HG03558 (cell line): ENCODE results near the gene ASPSCR1.
A peak's percentile ranks its signal among the peaks of the same experiment; 100 is the strongest.

Experiments
- ATAC-seq: cut with Tn5 transposase; IDR thresholded peaks from one replicate; pipeline ENCODE4 v1.9.1; 2021; ENCODE audit warnings: moderate number of reproducible peaks; ENCODE audit not compliant: unreplicated experiment; ENCODE audit errors: extremely low read depth

The ASPSCR1 gene

GRCh38 chr17:82019690-82020571 is 42.5 kb downstream of the ASPSCR1 start:
- ATAC-seq, result no peak

- no peak for ATAC-seq
These were observed 43.2 kb downstream of the ASPSCR1 start for GRCh38 chr17:82020572-82021106.

- ATAC-seq, result no peak
These were observed 43.9 kb downstream of the ASPSCR1 start for GRCh38 chr17:82021107-82021899.

- no peak for ATAC-seq
These were observed 44.5 kb downstream of the ASPSCR1 start for GRCh38 chr17:82021900-82022309.

- ATAC-seq, result peak; percentile 35
These were observed 45.0 kb downstream of the ASPSCR1 start, which contains the start of gene CENPX for GRCh38 chr17:82022310-82022980. Gene CENPX (minus strand): TSS chr17:82022878. CDS start chr17:82022861, 17 bp downstream.

GRCh38 chr17:82022981-82023446 is 45.6 kb downstream of the ASPSCR1 start, which contains the start of gene LRRC45:
Gene LRRC45 (plus strand): TSS chr17:82023305. CDS start chr17:82023644, 339 bp downstream.
- peak; percentile 69 for ATAC-seq

- no peak for ATAC-seq
These were observed 46.2 kb downstream of the ASPSCR1 start for GRCh38 chr17:82023447-82024241.

- ATAC-seq, result no peak
These were observed 47.4 kb downstream of the ASPSCR1 start for GRCh38 chr17:82024859-82025258.

- ATAC-seq, result no peak
These were observed 48.1 kb downstream of the ASPSCR1 start for GRCh38 chr17:82025401-82026107.

- no peak for ATAC-seq
These were observed 50.8 kb downstream of the ASPSCR1 start for GRCh38 chr17:82028246-82028645.

GRCh38 chr17:82028966-82029365 is 51.5 kb downstream of the ASPSCR1 start:
- no peak for ATAC-seq

- no peak for ATAC-seq
These were observed 52.0 kb downstream of the ASPSCR1 start for GRCh38 chr17:82029391-82029790.

- no peak for ATAC-seq
These were observed 52.6 kb downstream of the ASPSCR1 start for GRCh38 chr17:82029990-82030469.

- no peak for ATAC-seq
These were observed 53.3 kb downstream of the ASPSCR1 start for GRCh38 chr17:82030470-82031302.

- ATAC-seq, result no peak
These were observed 54.0 kb downstream of the ASPSCR1 start, which contains the start of gene RAC3 for GRCh38 chr17:82031303-82031884. Gene RAC3 (plus strand): TSS chr17:82031678. CDS start chr17:82031762, 84 bp downstream.

GRCh38 chr17:82031885-82032627 is 54.6 kb downstream of the ASPSCR1 start:
- ATAC-seq, result no peak
